GM19351 (cell line): ENCODE results near the gene ARHGAP5.

Source experiments
- ATAC-seq: cut with Tn5 transposase; IDR thresholded peaks from one replicate; pipeline ENCODE4 v1.9.1; 2021; ENCODE audit warnings: mild to moderate bottlenecking, moderate library complexity; ENCODE audit not compliant: unreplicated experiment

The ARHGAP5 gene, protein sequence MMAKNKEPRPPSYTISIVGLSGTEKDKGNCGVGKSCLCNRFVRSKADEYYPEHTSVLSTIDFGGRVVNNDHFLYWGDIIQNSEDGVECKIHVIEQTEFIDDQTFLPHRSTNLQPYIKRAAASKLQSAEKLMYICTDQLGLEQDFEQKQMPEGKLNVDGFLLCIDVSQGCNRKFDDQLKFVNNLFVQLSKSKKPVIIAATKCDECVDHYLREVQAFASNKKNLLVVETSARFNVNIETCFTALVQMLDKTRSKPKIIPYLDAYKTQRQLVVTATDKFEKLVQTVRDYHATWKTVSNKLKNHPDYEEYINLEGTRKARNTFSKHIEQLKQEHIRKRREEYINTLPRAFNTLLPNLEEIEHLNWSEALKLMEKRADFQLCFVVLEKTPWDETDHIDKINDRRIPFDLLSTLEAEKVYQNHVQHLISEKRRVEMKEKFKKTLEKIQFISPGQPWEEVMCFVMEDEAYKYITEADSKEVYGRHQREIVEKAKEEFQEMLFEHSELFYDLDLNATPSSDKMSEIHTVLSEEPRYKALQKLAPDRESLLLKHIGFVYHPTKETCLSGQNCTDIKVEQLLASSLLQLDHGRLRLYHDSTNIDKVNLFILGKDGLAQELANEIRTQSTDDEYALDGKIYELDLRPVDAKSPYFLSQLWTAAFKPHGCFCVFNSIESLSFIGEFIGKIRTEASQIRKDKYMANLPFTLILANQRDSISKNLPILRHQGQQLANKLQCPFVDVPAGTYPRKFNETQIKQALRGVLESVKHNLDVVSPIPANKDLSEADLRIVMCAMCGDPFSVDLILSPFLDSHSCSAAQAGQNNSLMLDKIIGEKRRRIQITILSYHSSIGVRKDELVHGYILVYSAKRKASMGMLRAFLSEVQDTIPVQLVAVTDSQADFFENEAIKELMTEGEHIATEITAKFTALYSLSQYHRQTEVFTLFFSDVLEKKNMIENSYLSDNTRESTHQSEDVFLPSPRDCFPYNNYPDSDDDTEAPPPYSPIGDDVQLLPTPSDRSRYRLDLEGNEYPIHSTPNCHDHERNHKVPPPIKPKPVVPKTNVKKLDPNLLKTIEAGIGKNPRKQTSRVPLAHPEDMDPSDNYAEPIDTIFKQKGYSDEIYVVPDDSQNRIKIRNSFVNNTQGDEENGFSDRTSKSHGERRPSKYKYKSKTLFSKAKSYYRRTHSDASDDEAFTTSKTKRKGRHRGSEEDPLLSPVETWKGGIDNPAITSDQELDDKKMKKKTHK (N-terminal part only)

DNA sequence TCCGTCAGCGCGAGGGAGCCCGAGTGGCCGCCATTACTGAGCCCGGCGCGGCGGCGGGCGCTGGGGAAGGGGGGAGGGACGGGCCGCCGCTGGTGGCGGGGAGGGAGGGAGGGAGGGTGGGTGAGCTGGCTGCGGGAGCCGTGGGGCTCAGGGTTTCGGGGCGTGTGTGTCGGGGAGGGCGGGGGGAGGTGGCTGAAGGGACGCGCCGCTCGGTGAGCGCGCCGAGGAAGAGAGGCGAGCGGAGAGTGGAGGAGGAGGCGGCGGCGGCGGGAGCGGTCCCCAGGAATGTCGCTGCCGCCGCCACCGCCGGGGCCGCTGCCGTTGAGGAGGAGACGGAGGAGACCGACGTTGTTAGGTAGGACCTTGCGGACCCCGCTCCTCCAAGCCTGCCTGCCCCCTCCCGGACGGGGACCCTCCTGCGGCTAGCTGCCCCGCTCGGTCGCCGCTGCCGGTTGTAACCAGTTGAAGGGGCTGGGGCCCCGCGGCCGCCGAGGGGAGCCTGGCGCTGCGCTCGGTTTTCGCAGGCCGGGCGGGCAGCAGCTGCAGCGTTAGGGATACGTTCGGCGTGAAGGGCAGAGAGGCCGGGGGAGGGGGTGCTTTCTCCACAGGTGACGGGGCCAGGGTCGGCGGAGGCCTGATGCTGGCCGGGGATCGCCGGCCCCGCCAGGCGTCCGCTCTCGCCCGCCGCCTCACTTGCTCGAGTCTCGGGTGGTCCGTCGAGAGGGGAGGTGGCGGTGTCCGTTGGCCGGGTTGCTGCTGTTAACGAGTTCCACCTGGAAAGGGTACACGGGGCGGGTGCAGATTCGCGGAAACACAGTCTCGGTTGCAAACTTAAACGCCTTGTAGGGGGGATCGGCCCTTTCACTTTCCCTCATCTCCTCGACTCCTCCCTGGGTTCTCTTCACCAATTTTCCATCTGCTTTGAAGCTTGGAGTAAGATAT, at the start of gene ARHGAP5:
TSS of gene ARHGAP5 (plus strand) at position 224 of the 942 bp plus-strand sequence. CDS start 13,366 bp downstream, outside the sequence.
- ATAC-seq: peak; percentile 42

DNA sequence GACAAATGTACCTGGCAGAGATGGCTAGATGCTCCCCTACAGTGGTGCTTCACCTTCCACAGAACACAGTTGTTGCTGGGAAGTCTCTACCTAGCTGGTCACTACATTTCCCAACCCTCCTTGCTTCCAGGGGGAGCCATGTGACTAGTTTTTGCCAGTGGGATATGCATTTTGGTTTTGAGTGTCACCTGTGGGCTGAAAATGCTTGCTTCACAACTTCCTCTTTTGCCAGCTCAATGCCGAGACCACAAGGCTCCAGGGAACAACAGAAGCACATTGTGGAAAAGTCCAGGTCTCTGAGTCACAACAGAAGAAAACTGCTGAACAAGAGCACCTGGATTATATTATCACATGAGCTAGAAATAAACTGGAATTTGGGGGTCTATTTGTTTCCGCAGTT, 48.5 kb upstream of the ARHGAP5 start:
- no peak for ATAC-seq

DNA sequence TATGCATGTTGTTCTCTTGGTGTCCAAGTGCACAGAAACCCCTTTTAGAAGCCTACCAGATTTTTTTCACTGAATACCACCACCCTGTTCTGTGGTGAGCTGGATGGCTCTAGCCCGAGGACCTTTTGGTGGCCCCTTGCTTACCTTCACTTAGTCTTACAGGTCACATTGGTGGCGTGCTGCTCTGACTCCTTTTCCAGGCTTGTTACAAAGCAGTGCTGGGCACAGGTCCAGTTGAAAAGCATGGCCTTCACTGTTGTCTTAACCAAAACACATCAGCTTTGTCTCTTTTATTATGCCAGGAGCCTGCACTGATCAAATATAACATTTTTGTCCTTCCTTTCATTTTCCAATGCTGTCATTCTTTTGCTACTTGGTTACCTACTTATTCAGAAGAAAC, 43.6 kb upstream of the ARHGAP5 start:
- ATAC-seq: no peak

DNA sequence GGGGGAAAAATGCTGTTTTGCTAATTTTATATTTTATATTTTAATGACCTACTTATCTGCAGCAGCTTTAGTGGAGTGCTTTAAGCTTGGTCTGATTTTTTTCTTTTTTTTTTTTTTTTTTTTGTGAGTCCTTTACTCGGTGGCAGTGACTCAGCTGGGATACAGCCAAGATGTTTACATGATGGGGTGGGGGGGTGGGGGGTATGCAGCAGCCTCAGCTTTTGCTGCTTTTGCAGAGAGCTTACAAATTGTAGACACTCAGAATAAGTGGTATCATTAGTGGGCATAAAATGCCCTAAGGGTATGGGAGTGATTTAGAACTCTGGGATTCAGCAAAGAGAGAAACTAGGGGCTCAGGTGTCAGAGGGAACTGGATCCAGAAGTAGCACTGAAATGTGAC, 38.2 kb upstream of the ARHGAP5 start:
- no peak for ATAC-seq

DNA sequence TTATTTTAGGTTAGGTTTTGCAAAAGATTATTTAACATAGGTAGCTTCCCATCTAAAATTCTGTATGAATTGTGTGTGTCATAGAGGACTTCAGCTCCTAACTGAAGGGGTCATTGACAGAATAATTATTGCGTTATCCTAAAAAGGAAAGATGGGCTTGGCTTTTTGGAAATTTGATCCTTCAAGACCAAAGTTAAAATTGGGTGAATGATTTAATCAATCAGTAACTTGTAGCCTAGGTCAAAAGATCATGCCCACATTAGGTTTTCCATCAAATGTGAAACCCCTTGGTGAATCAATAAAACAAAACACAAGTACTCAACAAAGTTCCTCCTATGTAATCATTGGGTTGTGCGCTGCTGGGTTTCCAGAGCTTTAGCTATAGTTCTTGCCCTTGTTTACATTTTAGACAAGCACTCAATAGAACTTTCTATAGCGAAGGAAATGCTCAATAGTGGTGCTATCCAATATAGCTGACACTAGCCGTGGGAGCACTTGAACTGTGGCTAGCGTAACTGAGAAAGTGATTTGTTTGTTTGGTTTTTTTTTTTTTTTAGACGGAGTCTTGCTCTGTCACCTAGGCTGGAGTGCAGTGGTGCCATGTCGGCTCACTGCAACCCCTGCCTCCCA, 37.6 kb upstream of the ARHGAP5 start:
- ATAC-seq: no peak

DNA sequence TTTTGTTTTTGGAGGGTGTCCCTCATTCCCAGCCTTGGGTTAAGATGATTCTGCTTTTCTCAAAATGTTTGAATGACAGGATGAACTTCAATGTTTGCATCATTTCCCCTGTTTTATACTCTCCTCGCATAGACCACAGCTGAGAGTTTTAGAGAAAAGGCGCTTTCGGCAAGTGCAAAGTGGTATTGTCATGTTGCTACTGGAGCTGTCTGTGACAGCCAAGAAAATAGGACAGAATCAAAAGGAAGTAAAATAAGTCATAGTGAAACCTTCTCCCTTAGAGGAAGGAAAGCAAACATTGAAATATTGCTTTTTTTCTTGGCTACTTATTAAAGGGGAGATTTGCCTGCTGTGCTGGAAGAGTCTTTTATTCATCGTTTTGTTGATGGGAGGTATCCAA, 33.5 kb upstream of the ARHGAP5 start:
- ATAC-seq: peak; percentile 62

DNA sequence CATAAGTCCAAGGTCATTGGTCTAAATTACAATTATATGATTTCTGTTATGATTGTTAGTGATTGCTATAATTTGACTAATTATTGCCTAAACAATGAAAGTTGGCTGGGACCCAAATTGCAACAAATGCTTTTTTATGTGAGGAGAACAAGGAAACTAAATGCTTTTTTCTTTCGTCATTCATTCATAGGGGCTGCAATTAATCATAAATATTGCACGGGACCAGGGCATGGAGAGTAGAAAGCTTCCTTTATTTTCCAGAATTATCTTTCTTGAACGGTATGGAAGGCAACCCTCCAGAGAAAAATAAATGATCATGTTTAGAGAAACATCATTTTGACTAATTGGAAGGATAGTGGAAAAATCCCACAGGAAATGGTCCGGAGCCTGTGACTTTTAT, 32.6 kb upstream of the ARHGAP5 start:
- ATAC-seq: no peak

DNA sequence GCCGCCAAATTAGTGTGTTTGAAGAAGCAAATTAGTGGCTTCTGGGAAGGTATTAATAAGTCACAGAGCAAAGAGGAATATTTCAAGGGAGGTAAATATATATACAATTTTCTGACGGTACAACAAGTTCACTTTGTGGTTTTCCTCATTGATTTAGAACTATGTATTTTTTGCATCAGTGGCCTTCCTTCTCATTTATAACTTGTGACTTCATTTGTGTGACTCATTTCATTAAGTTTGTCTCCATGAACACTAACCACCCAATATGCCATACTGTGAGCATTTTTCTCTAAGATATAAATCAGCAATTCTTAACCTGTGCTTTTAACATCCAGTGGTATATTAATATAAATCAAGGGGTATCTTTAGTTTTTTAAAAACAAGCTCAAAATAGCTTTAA, 29.3 kb upstream of the ARHGAP5 start:
- peak; percentile 58 for ATAC-seq

DNA sequence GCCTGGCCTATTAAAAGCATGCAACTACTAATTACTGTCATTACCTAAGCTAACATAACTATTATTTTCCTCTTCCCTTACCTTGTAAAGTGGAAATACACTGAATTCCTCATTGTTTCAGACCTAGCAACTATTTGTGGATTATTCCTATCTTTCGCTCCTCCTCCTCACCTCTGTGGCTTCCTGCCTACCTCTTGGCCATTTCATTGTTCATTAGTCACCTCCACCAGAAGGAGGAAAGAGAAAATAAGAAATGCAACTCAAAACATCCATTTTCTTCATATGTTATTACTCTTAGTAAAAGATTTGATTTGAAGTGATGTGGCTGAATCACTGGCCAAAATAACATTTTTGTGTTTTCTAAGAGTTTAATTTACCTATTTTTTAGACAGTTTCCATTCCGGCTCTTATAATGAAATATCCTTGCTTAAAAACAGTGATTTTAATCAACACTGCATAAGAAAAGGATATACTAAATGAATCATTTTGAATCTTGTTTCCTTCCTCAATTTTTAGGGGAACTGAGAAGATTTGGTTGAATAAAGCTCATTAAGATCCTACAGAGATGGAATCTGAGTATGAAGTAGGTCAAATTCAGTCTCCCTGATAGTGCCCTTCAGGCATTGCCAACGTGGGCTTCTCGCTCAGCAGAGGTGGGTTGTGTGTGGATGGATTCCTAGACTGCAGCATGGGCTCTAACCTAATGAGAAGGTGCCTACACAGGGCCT, 27.6 kb upstream of the ARHGAP5 start:
- no peak for ATAC-seq

DNA sequence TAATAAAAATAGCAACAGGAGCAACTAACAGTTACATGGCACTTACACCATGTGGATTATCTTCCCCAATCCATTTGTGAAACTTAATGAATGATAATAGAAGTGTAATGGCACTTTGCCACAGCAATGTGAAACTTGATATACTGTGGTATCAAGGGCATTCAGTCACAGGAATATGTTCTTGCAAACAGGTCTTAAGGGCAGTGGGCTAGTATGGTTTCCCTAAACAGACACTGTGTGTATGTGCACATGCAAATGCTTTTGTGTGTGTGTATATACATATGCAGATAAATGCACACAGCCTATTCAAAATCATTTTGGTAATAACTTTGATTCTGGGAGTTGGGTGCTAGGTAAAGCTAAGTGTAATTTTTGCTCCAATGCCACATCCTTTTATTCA, 26.2 kb upstream of the ARHGAP5 start:
- no peak for ATAC-seq

DNA sequence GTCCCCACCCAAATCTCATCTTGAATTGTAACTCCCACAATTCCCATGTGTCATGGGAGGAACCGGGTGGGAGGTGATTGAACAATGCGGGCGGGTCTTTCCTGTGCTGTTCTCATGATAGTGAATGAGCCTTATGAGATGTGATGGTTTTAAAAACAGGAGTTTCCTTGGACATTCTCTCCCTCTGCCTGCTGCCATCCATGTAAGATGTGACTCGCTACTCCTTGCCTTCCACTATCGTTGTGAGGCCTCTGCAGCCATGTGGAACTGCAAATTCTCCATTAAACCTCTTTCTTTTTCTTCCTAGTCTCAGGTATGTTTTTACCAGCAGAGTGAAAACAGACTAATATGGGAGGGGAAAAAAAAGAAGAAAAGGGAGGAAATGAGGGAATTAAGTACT, 22.6 kb upstream of the ARHGAP5 start:
- no peak for ATAC-seq

DNA sequence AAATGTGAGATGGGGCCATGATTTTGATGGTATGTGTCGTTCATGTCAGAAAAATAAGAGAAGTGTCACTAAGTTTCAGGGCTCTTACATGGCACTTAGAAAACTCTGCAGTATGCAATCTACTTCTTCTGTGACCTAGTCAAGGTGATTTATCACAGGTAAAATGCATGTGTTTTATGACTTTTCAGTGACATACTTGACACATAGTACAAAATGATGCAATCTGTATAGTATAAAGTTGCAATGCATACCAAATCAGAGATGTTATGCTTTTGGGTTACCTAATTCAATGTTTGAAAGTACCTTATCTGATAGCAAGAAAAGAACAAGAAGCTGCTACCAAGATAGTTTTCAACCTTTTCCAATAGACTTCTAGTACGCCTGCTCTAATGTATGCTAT, 21.9 kb upstream of the ARHGAP5 start:
- no peak for ATAC-seq

DNA sequence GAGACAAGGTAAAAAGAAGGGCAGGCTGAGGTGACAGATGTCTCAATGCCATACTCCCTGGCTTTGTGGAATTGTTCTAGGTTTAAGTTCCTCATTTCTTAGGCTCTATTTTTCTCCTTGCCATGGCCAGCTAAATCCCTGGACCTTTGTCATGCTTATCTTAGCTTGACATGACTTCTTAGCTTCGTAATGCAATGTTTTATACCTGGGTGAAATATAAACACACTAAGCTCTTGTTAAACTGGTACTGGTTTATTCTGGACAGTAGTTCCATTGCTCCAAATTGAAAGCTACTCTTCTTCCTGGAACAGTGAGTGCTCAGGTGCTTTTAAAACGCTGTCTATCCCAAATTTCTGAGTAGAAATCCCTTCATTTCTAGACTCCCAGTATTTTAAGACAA, 17.4 kb upstream of the ARHGAP5 start:
- no peak for ATAC-seq

DNA sequence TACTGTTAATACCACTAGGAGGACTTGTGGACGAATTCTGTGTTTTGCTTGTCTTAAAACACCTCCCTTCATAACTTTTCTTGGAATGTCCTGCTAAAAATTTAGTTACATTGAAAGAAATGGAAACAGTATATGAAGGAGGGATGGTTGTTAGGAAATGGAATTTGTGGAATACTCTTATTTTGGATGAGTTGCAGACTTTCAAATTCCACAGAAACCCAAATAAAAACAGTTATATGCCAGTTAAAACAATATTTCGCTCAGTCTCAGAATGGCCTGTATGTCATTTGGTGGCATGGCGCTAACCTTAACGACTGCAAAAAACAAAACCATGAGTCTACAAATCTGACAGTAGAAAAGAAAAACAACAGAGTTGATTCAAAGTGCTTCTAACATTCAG, 12.2 kb upstream of the ARHGAP5 start:
- no peak for ATAC-seq

DNA sequence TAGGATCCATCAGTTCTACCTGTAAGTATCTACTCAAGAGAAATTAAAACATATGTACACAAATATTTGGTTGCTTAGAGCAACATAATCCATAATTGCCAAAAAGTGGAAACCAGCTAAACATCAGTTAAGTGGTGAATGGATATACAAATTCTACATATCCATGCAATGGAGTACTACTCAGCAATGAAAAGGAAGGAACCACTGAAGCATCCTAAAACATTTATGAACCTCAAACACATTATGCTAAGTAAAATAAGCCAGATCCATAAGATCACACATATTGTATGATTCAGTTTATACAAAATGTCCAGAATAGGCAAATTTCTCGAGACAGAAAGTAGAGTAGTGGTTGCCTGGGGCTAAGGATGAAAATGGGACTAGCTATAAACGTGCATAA, 8.4 kb upstream of the ARHGAP5 start:
- ATAC-seq: no peak

DNA sequence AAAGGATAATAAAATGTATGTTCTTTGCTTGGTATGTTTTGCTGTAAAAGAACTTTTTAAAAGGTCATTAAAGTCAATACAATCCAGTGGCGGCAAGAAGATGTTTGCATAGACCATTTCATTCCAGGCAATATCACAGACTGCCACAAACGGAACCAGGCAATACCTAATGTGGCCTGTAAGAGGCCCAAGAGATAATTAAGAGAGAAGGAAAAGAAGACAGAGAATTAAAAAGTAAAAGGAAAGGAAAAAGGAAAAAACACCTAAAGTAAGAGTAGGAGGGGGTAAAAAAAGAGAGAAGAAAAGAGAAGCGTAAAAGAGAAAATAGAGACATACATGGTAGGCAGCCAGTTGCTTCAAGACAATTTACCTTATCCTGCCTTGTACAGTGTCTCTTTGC, 6.8 kb upstream of the ARHGAP5 start:
- no peak for ATAC-seq

DNA sequence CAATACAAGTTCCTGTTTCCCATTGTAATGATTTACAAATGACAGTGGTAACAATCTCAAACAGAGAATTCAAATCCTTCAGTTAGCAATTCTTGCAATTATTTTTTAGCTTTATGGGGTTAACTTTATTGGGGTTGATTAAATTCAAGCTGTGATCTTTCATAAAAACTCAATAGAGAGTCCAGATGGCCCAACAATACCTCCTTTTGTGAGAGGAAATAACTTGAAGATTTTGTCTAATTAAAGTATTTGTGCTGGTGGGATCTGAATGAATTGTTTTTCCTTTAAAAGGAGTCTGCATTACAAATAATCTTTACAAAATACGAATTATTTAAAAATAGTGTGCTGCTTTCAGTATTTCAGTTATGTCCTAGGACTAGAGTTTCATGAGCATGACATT, 4.4 kb upstream of the ARHGAP5 start:
- no peak for ATAC-seq

DNA sequence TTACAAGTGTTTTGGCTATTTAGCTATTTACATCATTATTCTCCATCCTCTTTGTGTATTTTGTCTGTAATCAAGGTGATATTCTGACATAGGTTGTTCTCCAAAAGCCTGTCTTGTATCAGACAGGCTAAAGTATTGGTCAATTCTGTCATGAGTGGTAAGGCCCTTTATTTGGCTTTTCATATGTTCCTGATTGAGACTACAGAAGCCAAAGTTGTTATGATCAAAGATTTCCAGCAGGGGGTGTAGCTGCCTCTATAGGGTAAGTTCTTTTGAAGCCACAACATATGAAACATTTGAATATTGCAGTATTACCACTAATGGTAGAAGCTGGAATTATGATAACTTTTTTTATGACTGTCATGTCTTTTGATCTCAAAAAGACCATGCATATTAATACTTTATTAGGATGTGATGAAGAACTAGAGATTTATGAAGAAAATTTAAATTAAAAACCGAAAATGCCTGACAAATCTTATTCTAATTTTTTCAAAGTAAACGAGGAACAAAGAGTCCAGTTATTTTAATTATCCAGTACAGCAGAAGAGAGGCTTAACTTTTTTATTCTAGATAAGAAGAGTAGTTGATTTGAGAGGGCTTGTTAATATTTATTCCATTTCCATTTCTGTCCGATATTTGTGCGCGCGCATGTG, 3.4 kb upstream of the ARHGAP5 start:
- ATAC-seq: no peak
